ENCODE measurements around the gene ARNT2.
"Not testable (repeated sequence)": the region's sequence is repeated elsewhere in the genome, so short reads cannot be mapped to it uniquely, and the experiment has no call there.

The ARNT2 gene

GRCh38 chr15:80507638-80508316 is 103.6 kb downstream of the ARNT2 start:
- H3K27ac ChIP-seq (ENCODE audit: low read depth, low read length, poor library complexity, severe bottlenecking), result no peak overlapping the region

GRCh38 chr15:80508783-80509182 is 104.6 kb downstream of the ARNT2 start:
- no peak overlapping the region for H3K4me3 ChIP-seq (ENCODE audit: low read depth, low read length, poor library complexity, severe bottlenecking)
- H2AFZ ChIP-seq (ENCODE audit: low read length), result no peak overlapping the region
- H3K9me2 ChIP-seq (ENCODE audit: low read depth, low read length), result no peaks in the 10 kb centered on the region
- no peaks in the 10 kb centered on the region for H4K20me1 ChIP-seq (ENCODE audit: insufficient read depth, low read length)
- no peaks in the 10 kb centered on the region for H3K4me1 ChIP-seq (ENCODE audit: insufficient read depth, low read length, severe bottlenecking)
- TF ChIP-seq EZH2 (IDR thresholded peaks at IDR 0.05; ENCODE audit: borderline replicate concordance, low read length) (no peak), CTCF (IDR thresholded peaks at IDR 0.05; ENCODE audit: low read length) (no peak)
- no peaks in the 10 kb centered on the region for H3K9me3 ChIP-seq (ENCODE audit: low read length)
- no peaks in the 10 kb centered on the region for H3K36me3 ChIP-seq (ENCODE audit: insufficient read depth, low read length)
- H3K27me3 ChIP-seq (ENCODE audit: insufficient read depth, low read length), result no peaks in the 10 kb centered on the region
- H3F3A ChIP-seq (ENCODE audit: insufficient read depth, low read length), result no peaks in the 10 kb centered on the region
- H3K4me2 ChIP-seq (ENCODE audit: low read length), result no peak overlapping the region
- H3K79me2 ChIP-seq (ENCODE audit: insufficient read depth, low read length), result no peaks in the 10 kb centered on the region
- H3K27ac ChIP-seq (ENCODE audit: low read depth, low read length, poor library complexity, severe bottlenecking), result no peak overlapping the region
- H3K9ac ChIP-seq (ENCODE audit: low read length), result no peak overlapping the region

More at GRCh38 chr15:80507638-80508316, 103.6 kb downstream of the ARNT2 start:
- Histone ChIP-seq H3F3A (ENCODE audit: insufficient read depth, low read length) (no peaks in the 10 kb centered on the region), H3K4me2 (ENCODE audit: low read length) (no peak overlapping the region), H3K79me2 (ENCODE audit: insufficient read depth, low read length) (no peaks in the 10 kb centered on the region), H3K9ac (ENCODE audit: low read length) (no peak overlapping the region), H3K36me3 (ENCODE audit: insufficient read depth, low read length) (no peaks in the 10 kb centered on the region), H3K27me3 (ENCODE audit: insufficient read depth, low read length) (no peaks in the 10 kb centered on the region), H3K9me3 (ENCODE audit: low read length) (no peaks in the 10 kb centered on the region), H2AFZ (ENCODE audit: low read length) (no peak overlapping the region), H3K9me2 (ENCODE audit: low read depth, low read length) (no peaks in the 10 kb centered on the region), H4K20me1 (ENCODE audit: insufficient read depth, low read length) (no peaks in the 10 kb centered on the region), H3K4me1 (ENCODE audit: insufficient read depth, low read length, severe bottlenecking) (no peaks in the 10 kb centered on the region), H3K4me3 (ENCODE audit: low read depth, low read length, poor library complexity, severe bottlenecking) (no peak overlapping the region)
- TF ChIP-seq CTCF (IDR thresholded peaks at IDR 0.05; ENCODE audit: low read length) (no peak), EZH2 (IDR thresholded peaks at IDR 0.05; ENCODE audit: borderline replicate concordance, low read length) (no peak)

- no peaks in the 10 kb centered on the region for H3K9me2 ChIP-seq (ENCODE audit: low read depth, low read length)
These were observed 105.6 kb downstream of the ARNT2 start for GRCh38 chr15:80509800-80510199.

GRCh38 chr15:80510985-80511384 is 106.8 kb downstream of the ARNT2 start:
- H3K36me3 ChIP-seq (ENCODE audit: insufficient read depth, low read length); H2AFZ ChIP-seq (ENCODE audit: low read length); H3K9me3 ChIP-seq (ENCODE audit: low read length); H3K27me3 ChIP-seq (ENCODE audit: insufficient read depth, low read length); H4K20me1 ChIP-seq (ENCODE audit: insufficient read depth, low read length); H3K4me2 ChIP-seq (ENCODE audit: low read length); H3K4me1 ChIP-seq (ENCODE audit: insufficient read depth, low read length, severe bottlenecking); H3K79me2 ChIP-seq (ENCODE audit: insufficient read depth, low read length); H3K9ac ChIP-seq (ENCODE audit: low read length); H3K9me2 ChIP-seq (ENCODE audit: low read depth, low read length); H3K4me3 ChIP-seq (ENCODE audit: low read depth, low read length, poor library complexity, severe bottlenecking); H3K27ac ChIP-seq (ENCODE audit: low read depth, low read length, poor library complexity, severe bottlenecking); H3F3A ChIP-seq (ENCODE audit: insufficient read depth, low read length): not testable (repeated sequence)

More at GRCh38 chr15:80509800-80510199, 105.6 kb downstream of the ARNT2 start:
- no peaks in the 10 kb centered on the region for H3K79me2 ChIP-seq (ENCODE audit: insufficient read depth, low read length)
- H3K9ac ChIP-seq (ENCODE audit: low read length), result no peak overlapping the region
- no peak overlapping the region for H3K4me2 ChIP-seq (ENCODE audit: low read length)
- H3K4me1 ChIP-seq (ENCODE audit: insufficient read depth, low read length, severe bottlenecking), result no peaks in the 10 kb centered on the region
- H3K9me3 ChIP-seq (ENCODE audit: low read length), result no peaks in the 10 kb centered on the region
- no peaks in the 10 kb centered on the region for H3F3A ChIP-seq (ENCODE audit: insufficient read depth, low read length)
- no peaks in the 10 kb centered on the region for H3K27me3 ChIP-seq (ENCODE audit: insufficient read depth, low read length)
- no peak overlapping the region for H3K4me3 ChIP-seq (ENCODE audit: low read depth, low read length, poor library complexity, severe bottlenecking)
- H2AFZ ChIP-seq (ENCODE audit: low read length), result no peak overlapping the region
- no peak for TF ChIP-seq EZH2 (IDR thresholded peaks at IDR 0.05; ENCODE audit: borderline replicate concordance, low read length)
- TF ChIP-seq CTCF (IDR thresholded peaks at IDR 0.05; ENCODE audit: low read length), result no peak
- no peaks in the 10 kb centered on the region for H3K36me3 ChIP-seq (ENCODE audit: insufficient read depth, low read length)
- H3K27ac ChIP-seq (ENCODE audit: low read depth, low read length, poor library complexity, severe bottlenecking), result no peak overlapping the region
- H4K20me1 ChIP-seq (ENCODE audit: insufficient read depth, low read length), result no peaks in the 10 kb centered on the region

Data from OCI-LY1 (cell line).